GM19452 (cell line): ENCODE data around the gene MOB3C.

Experiments
- ATAC-seq: cut with Tn5 transposase; IDR thresholded peaks from one replicate; pipeline ENCODE4 v1.9.1; 2021; ENCODE audit not compliant: unreplicated experiment

Gene MOB3C

DNA sequence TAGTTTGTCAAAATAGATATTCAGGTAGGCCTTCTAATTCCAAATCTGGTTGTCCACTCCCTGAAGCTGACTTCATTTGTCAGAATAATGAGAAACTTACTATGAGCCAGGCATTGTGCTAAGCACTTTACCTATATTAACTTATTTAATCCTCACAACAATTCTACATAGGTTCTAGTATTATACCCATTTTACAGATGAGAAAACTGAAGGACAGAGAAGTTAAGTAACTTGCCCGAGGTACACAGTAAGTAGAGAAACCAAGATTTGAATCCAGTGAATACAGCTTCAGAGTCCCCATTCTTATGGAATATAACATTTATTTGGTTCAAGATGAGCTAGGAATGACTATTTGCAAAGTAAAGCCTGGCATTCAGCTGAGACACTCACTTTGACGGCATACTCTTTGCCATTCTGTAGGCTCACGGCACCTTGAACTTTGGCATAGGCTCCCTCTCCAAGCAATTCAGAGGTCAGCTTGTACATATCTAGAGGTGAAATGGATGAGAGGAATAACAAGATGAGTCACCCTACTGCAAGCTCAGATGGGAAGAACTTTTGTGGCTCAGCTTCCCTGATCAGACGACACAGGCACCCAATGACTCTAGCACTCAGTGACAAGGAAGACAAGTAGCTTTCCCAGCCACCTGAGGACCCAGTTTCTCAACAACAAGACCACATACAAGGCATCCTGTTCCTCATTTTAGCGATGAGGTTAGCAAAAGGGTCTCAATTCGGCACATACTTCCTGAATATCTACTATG lies 36.3 kb downstream of the MOB3C start:
- ATAC-seq = no peak

DNA sequence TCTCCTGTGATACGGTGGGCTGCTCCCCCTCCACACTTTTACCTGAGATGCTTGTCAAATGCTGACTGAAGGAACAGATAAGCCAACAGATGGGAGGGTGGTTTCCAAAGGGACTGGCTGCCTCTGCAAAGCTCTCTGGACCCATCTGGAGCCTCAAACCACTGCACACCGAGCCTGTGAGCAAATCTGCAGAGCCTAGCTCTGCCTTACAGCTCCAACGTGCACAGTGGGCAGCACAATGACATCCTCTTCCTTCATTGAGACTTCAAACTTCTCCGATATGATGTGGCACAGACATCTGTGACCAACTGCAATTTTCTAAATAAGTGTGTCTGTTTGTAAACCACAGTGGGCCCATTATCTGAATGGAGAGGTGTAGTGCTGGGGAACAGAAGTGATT lies 38.9 kb downstream of the MOB3C start:
- no peak for ATAC-seq

DNA sequence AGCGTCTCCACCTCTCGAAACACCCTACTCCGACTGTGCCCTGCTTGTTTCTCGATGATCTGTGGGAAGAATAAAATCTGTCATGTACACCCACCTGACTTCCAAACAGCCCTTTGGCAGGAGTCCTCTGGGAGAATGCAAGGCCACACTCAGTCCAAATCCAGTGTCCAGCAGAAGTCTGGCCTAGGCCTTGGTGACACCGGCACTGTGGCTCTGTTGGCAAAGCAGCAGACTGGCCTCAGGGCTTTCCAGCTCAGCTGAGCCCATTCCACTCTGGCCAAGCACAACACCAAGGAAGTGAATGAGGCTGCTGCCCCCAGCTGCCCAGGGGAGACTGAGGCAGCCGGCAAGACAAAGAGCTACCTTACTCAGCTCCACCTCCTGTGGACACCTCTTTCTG lies 40.0 kb downstream of the MOB3C start:
- ATAC-seq = no peak

DNA sequence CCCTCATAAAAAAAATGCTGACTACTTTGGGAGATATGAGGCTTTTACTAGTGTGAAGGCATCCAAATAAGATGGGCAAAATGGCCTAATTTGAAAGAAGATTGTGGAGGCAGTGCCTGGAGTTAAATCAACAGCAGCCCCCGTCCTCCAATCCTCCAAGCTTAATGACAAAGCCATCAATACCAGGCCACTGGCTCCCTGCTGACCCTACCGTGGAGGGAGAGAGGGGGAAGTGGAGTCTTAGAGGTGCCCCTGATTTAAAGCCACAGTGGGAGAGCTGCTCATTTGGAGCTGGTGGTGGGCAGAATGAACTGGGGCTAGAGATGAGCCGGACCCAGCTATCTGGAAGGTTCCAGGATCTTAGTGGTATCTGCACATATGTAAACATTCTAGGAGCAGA lies 40.8 kb downstream of the MOB3C start:
- ATAC-seq = no peak

DNA sequence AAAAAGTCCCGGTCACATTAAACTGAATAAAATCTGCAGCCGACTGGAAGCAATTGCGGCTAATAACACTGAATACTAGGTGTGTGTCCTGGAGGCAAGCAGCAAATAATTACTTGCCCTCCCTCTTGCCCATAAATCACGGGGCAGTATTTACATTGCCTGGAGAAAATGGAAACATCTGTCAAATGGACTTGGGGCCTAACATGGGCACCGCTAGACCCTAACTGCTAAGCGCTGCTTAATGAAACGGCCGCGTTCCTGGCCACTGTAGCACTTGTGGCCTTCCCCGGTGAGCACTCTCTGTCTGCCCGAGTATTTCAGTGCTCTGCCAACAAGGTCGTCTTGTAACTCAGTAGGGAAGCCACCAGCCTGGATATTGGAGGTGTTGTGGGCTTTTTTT lies 41.3 kb downstream of the MOB3C start:
- ATAC-seq = no peak

DNA sequence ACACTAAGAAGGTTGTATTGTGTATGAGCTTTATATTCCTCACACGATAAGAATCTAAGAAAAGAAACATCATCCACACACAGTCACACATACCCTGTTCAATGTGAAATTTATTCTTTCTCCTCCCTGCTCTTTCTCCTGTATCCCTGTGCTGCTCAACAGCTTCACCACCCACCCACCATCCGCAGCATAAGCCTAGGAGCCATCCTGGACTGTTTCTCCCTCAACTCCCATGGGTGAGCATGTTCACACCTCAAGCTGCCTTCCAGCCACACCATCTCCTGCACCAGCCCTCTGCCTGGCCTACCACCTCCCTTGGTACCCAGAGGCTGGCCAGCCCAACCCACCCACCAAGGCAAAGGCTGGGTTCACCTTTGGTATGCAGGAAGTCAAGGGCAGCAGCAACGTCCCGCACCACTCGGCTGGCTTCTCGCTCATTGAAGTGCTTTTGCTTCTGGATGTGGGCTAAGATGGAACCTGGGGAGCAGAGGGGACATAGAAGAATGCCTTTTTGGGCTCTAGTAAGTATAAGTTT lies 44.9 kb downstream of the MOB3C start:
- no peak for ATAC-seq

DNA sequence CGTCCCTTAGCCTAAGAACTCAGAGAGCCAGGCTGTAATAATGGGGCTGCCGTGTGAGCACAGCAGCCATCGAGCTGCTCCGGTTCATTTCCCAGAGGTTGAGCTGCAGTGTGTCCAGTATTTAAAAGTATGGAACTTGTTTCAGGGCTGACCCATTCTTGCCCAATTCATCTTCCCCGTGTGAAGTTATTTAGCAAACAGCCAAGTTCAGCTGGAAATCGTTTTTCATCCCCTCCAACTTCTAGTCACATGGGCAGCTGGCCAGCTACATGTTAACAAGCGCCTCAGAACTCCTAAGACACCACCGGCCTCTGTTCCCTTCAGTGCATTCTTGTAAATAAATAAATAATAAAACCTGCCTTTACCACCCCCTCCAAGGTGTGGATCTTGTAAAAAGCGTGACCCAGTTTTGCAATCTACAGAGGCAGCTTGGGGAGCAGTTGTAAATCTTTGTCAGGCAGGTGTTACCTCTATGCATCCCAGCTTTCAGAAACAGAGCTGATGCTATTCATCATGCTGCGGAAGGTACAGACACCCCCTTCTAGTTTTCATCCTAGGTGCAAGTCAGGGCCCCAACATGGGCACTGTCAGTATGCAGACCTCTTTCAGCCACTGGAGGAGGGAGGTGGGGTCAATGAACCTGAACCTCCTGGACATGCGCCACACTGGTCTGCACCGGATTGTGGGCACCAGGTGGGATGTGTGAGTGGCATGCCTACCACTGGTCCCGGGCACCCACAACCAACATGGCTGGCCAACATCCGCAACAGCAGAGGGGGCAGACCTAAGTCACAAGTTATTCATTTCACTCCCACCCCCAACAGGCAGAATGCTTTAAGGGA lies 46.5 kb downstream of the MOB3C start:
- no peak for ATAC-seq

DNA sequence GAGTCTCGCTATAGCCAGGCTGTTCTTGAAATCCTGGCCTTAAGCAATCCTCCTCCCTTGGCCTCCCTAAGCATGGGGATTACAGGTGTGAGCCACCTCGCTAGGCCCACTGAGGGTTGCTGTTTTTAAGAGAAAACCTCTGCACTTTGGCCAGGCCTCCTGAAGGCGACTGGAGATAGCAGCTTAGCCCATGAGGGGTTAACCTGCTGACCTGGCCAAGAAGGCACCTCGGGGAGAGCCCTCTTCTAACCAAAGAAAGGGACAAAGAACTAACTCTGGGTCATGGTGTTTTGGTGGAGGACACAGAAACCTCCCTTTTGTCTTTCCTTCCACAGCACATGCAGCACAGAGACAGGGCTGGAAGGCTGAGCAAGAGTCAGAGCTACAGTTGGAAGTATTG lies 47.5 kb downstream of the MOB3C start:
- no peak for ATAC-seq

DNA sequence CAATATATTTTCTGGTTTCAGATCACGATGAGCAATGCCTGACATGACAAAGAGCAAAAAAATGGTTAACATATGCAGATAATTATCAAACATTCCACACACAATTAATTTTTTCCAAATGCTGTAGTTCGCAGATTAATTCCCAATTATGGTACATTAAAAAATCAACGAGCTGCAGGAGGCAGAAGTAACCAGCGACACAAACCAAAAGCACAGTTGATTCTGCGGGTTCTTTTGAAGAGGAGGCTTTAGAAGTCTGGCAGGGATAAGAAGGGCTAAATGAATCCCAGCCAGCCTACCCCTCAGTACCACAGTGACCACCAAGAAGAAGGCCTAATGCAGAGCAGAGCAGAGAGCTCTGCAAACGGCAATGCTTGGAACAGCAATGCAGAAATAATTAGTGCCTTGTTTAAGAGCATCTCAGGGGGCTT lies 48.1 kb downstream of the MOB3C start:
- no peak for ATAC-seq

DNA sequence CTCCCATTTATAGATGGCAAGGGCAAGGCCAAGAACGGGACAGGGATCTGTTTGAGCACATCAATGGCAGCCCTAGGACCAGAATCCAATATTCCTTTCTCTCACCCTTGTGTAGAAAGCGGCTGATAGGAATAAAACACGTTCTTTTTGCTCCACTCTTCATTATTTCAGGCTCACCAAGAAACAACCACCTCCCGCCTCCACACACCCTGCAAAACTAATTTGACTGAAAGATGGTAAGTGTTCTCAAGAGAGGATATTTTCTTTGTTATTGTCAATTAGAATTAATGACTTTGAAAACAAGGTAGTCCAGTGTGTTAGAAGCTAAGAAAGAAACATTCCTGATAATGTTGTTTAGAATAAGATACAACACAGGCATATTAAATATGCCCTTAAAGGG lies 53.3 kb downstream of the MOB3C start:
- no peak for ATAC-seq

DNA sequence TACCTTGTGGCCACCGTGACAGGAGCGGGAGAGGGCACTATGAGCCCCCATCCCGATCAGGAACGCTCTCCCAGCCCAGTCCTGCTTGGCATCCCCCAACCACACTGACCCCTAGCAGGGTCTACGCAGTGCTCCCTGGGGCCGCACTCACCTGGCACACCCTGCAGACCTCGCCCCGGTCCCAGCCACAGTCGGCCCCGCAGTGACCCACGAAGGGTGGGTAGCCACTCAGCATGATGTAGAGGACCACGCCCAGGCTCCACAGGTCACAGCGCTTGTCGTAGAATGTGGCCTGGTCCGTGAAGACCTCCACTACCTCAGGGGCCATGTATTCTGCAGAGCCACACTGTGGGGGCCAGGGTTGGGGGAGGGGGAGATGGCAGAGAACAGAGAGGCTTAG lies 54.1 kb downstream of the MOB3C start:
- ATAC-seq = no peak

DNA sequence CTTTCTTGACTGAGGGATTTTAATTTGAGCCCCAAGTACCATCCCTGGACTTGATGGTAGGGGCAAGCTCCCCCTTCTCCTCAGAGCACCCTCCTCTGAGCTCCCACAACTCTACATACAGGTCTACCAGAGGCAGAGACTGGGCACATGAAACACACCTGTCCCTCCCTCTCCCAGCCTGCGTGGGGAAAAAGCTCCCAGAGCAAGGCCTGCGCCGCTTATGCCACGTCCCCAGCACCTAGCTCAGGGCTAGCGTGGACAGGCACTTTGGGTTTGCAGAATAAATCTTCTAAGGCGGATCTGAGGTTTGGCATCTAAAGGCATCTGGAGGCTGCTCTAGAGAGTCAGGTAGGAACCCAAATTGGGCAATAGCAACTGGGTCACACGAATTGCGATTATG lies 57.6 kb downstream of the MOB3C start:
- no peak for ATAC-seq

DNA sequence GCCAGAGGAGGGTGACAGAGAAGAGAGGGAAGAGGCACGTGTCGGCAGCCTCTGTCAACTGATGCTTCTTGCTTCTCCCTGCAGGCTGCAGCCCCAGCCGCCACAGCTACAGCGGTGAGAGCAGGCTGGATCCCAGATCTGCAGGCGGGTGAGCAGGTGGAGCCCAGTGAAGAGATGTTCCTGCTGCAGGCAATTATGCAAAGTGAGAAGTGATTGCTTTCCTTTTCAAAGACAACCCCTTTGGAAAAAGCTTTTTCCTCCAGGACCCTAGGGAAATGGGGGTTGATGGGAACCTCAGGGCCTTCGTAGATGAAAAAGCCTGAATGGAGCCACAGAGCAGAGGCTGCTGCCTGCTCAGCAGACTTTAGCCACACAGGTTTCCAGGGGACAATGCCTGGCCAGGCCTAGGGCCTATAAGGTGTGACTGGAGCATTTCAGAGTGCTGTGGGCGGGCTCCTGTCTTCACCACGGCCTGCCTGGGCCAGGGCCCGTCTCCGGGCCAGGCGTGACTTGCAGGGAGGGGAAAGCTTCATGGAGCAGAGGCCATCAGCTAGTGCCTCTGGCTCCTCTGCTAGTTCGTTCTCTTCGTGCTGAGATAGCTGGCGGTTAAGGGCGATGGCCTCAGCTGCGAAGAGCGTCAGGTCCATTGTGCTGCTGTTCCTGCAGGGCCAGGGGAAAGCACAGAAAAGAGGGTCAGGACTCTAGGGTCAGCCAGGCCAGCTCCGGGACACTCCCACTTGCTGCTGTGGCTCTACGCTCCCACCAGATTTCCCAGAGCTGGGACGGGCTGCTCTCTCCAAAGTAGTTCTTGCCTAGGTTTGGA lies 58.3 kb downstream of the MOB3C start:
- no peak for ATAC-seq
